Activated CD8-positive, alpha-beta T cell treated with anti-CD3 and anti-CD28 coated beads for 36 hours (primary cell): ENCODE measurements around the gene QRFP. TPM values are rescaled to one million over a fixed set of nuclear protein-coding genes. Genes with fewer than 3 reads are reported as not detected.

Source experiments
- ATAC-seq: fragments of 200-7000 bp; cut with Tn5 transposase; one replicate; pipeline ENCODE4 v1.10.0; 2021; ENCODE audit warnings: mild to moderate bottlenecking, moderate library complexity
- CTCF ChIA-PET: fragments of 350-600 bp; sonication (Branson Sonifier 250); formaldehyde crosslinking; loops from one replicate; lab custom pipeline; 2021; ENCODE audit warnings: antibody characterized with exemption; lab: Charles Lee
- POLR2A ChIA-PET: fragments of 350-600 bp; sonication (Branson Sonifier 250); formaldehyde crosslinking; loops from one replicate; lab custom pipeline; 2021; ENCODE audit warnings: antibody characterized with exemption; lab: Charles Lee
- DNase-seq: peaks from one replicate; pipeline ENCODE4 v3.0.0-alpha.2; 2020
- H3K27ac Mint-ChIP-seq: one replicate; pipeline ENCODE4 v1.8.0; 2021; ENCODE audit warnings: mild to moderate bottlenecking, mixed read lengths
- H3K27me3 Mint-ChIP-seq: one replicate; pipeline ENCODE4 v1.8.0; 2021; ENCODE audit warnings: mixed read lengths
- H3K36me3 Mint-ChIP-seq: one replicate; pipeline ENCODE4 v1.8.0; 2021; ENCODE audit warnings: low read depth, mixed read lengths
- H3K4me1 Mint-ChIP-seq: one replicate; pipeline ENCODE4 v1.8.0; 2021; ENCODE audit warnings: low read depth, mixed read lengths
- H3K4me3 Mint-ChIP-seq: one replicate; pipeline ENCODE4 v1.8.0; 2021; ENCODE audit warnings: mild to moderate bottlenecking, moderate library complexity, mixed read lengths
- H3K9me3 Mint-ChIP-seq: one replicate; pipeline ENCODE4 v1.8.0; 2021; ENCODE audit warnings: mixed read lengths
- CTCF ChIP-seq: fragments of 200-600 bp; IDR thresholded peaks from one replicate; pipeline ENCODE4 v1.8.0; 2022; ENCODE audit warnings: antibody characterized with exemption, mild to moderate bottlenecking
- intact Hi-C: fragments of 100-400 bp; cut with micrococcal nuclease; formaldehyde crosslinking; loops from one replicate; pipeline ENCODE4 v1.10.0; 2022
- total RNA-seq, 2 experiments: library from RNA; stranded (reverse); gene quantifications; one replicate each; pipeline ENCODE4 v1.2.3, GENCODE V29; 2021

QRFP gene
- total RNA-seq, 2 experiments from 2014 or later, result not detected

- TF ChIP-seq CTCF, result no peak
- intact Hi-C loops, result loop anchor here (5.0 to 10.0 kb wide), 2 partner anchors 66 to 229 kb away; no protein-coding TSS in a partner anchor
- Mint-ChIP-seq H3K9me3 (no peaks in the 10 kb centered on the region), H3K27me3 (peaks cover 31% of the 10 kb centered on the region), H3K4me3 (no peak overlapping the region), H3K27ac (no peak overlapping the region), H3K4me1 (no peaks in the 10 kb centered on the region), H3K36me3 (no peaks in the 10 kb centered on the region)
- CTCF ChIA-PET, result interaction anchor here (1.4 kb wide), 1 partner anchor 64 kb away, joined by 4 read pairs; no protein-coding TSS in a partner anchor
- ATAC-seq (no peak), DNase-seq (no peak)
- POLR2A ChIA-PET, result no interaction called here
Measured at GRCh38 chr9:130933114-130934046, 36.8 kb upstream of the QRFP start.

GRCh38 chr9:130932255-130933079, 35.9 kb upstream of the QRFP start:
- intact Hi-C loops, result loop anchor here (5.0 to 10.0 kb wide), 2 partner anchors 65 to 228 kb away; no protein-coding TSS in a partner anchor
- no peak for TF ChIP-seq CTCF
- no peak for ATAC-seq
- Mint-ChIP-seq H3K9me3 (no peaks in the 10 kb centered on the region), H3K27me3 (peaks cover 27% of the 10 kb centered on the region), H3K4me3 (no peak overlapping the region), H3K36me3 (no peaks in the 10 kb centered on the region), H3K4me1 (no peaks in the 10 kb centered on the region), H3K27ac (no peak overlapping the region)
- POLR2A ChIA-PET, result no interaction called here
- DNase-seq, result no peak
- CTCF ChIA-PET, result interaction anchor here (1.4 kb wide), 1 partner anchor 63 kb away, joined by 4 read pairs; no protein-coding TSS in a partner anchor

GRCh38 chr9:130931508-130932254, 35.1 kb upstream of the QRFP start:
- DNase-seq (no peak), ATAC-seq (no peak)
- no peaks in the 10 kb centered on the region for H3K4me1 Mint-ChIP-seq
- no peak overlapping the region for H3K4me3 Mint-ChIP-seq
- no peak for TF ChIP-seq CTCF
- CTCF ChIA-PET, result interaction anchor here (1.0 to 1.4 kb wide), 2 partner anchors 62 to 126 kb away, joined by 3 to 4 read pairs; no protein-coding TSS in a partner anchor
- H3K9me3 Mint-ChIP-seq, result no peaks in the 10 kb centered on the region
- no peaks in the 10 kb centered on the region for H3K36me3 Mint-ChIP-seq
- intact Hi-C loops, result loop anchor here (5.0 to 10.0 kb wide), 2 partner anchors 64 to 227 kb away; no protein-coding TSS in a partner anchor
- H3K27me3 Mint-ChIP-seq, result peaks cover 20% of the 10 kb centered on the region
- POLR2A ChIA-PET, result no interaction called here
- no peak overlapping the region for H3K27ac Mint-ChIP-seq

- H3K9me3 Mint-ChIP-seq, result no peaks in the 10 kb centered on the region
- CTCF ChIA-PET, result interaction anchor here (1.0 kb wide), 1 partner anchor 127 kb away, joined by 3 read pairs; no protein-coding TSS in a partner anchor
Measured at GRCh38 chr9:130930804-130931349, 34.3 kb upstream of the QRFP start.

More at GRCh38 chr9:130930804-130931349, 34.3 kb upstream of the QRFP start:
- POLR2A ChIA-PET, result no interaction called here
- Mint-ChIP-seq H3K4me1 (no peaks in the 10 kb centered on the region), H3K27ac (no peak overlapping the region), H3K36me3 (no peaks in the 10 kb centered on the region), H3K4me3 (no peak overlapping the region), H3K27me3 (peaks cover 18% of the 10 kb centered on the region)
- intact Hi-C loops, result loop anchor here (5.0 to 10.0 kb wide), 2 partner anchors 64 to 226 kb away; no protein-coding TSS in a partner anchor
- TF ChIP-seq CTCF, result no peak
- no peak for ATAC-seq
- DNase-seq, result no peak
